Endothelial cell of umbilical vein (primary cell): ENCODE measurements around the gene HERC5. TPM values are rescaled to one million over a fixed set of nuclear protein-coding genes. Genes with fewer than 3 reads are reported as not detected.
A peak's percentile ranks its signal among the peaks of the same experiment; 100 is the strongest.

Experiments used
- BruUV-seq: library from RNA; stranded (reverse); fragments of 400-500 nt; replicated peaks from 2 replicates; lab custom pipeline; 2021; lab: Mats Ljungman, UMichigan
- CTCF ChIA-PET: fragments of 300-600, 350-600 bp; sonication (Branson Sonifier 250); formaldehyde crosslinking; loops from one replicate; lab custom pipeline; 2021; ENCODE audit warnings: antibody characterized with exemption, inconsistent platforms; lab: Charles Lee
- POLR2A ChIA-PET: fragments of 300-600, 350-600 bp; sonication (Branson Sonifier 250); formaldehyde crosslinking; loops from one replicate; lab custom pipeline; 2021; ENCODE audit warnings: antibody characterized with exemption, inconsistent platforms; lab: Charles Lee
- DNase-seq: peaks from one replicate; pipeline ENCODE4 v3.0.0-alpha.2; 2011; ENCODE audit warnings: low read depth, low spot score
- FAIRE-seq: peaks from 2 replicates; lab custom pipeline; 2011; peaks lifted over from hg19 to GRCh38; lab: Jason Lieb, UNC
- H2AFZ ChIP-seq: 2 replicates; pipeline ENCODE4 v1.6.0; 2012; ENCODE audit warnings: low read depth, low read length, control low read depth, inconsistent platforms
- H3K27ac ChIP-seq: 2 replicates; pipeline ENCODE4 v1.5.1; 2011; ENCODE audit warnings: low read depth, mild to moderate bottlenecking, control low read depth, low read length, moderate library complexity; ENCODE audit not compliant: insufficient read depth
- H3K27me3 ChIP-seq, 2 experiments: 2 replicates each; pipeline versions ENCODE4 v1.6.0 to v1.6.1; 2011; ENCODE audit warnings: low read length in 2 of 2, mixed read lengths in 1 of 2; ENCODE audit not compliant: control insufficient read depth in 2 of 2, insufficient read depth in 2 of 2
- H3K36me3 ChIP-seq, 2 experiments: 2 replicates in 1 of 2; 3 replicates in 1 of 2; pipeline ENCODE4 v1.5.1; 2011; ENCODE audit warnings: low read length in 2 of 2, mild to moderate bottlenecking in 1 of 2, moderate library complexity in 1 of 2; ENCODE audit not compliant: control insufficient read depth in 2 of 2, insufficient read depth in 2 of 2; ENCODE audit errors: extremely low read depth in 1 of 2
- H3K4me1 ChIP-seq: 3 replicates; pipeline ENCODE4 v1.5.1; 2011; ENCODE audit warnings: mild to moderate bottlenecking, low read length; ENCODE audit not compliant: control insufficient read depth, insufficient read depth; ENCODE audit errors: extremely low read depth
- H3K4me2 ChIP-seq: 2 replicates; pipeline ENCODE4 v1.6.1; 2011; ENCODE audit warnings: low read length, control low read depth, mixed read lengths; ENCODE audit not compliant: insufficient read depth
- H3K4me3 ChIP-seq, 3 experiments: fragments of 200-600 bp in 1 of 3; sonication (generic), shearing (Covaris generic) in 1 of 3; replicated peaks in 1 of 3; 2 replicates each; pipeline ENCODE4 v1.5.1; 2011 to 2016; ENCODE audit warnings: control low read depth in 3 of 3, low read length in 3 of 3, mild to moderate bottlenecking in 2 of 3, inconsistent platforms in 1 of 3, low read depth in 1 of 3, moderate library complexity in 1 of 3; ENCODE audit not compliant: insufficient read depth in 1 of 3
- H3K79me2 ChIP-seq: 2 replicates; pipeline ENCODE4 v1.6.0; 2012; ENCODE audit warnings: low read length, inconsistent platforms; ENCODE audit not compliant: control insufficient read depth, insufficient read depth
- H3K9ac ChIP-seq: replicated peaks from 2 replicates; pipeline ENCODE3; 2011; ENCODE audit warnings: low read length, control low read depth; ENCODE audit not compliant: insufficient read depth; ENCODE audit errors: extremely low read depth
- H3K9me1 ChIP-seq: replicated peaks from 3 replicates; pipeline ENCODE4 v1.6.0; 2011; ENCODE audit warnings: mild to moderate bottlenecking, low read length; ENCODE audit not compliant: control insufficient read depth, insufficient read depth; ENCODE audit errors: extremely low read depth
- H3K9me3 ChIP-seq: replicated peaks from 2 replicates; pipeline ENCODE4 v1.5.1; 2012; ENCODE audit warnings: low read length, inconsistent platforms; ENCODE audit not compliant: control insufficient read depth, insufficient read depth
- H4K20me1 ChIP-seq: replicated peaks from 2 replicates; pipeline ENCODE3; 2011; ENCODE audit warnings: mild to moderate bottlenecking, low read length; ENCODE audit not compliant: control insufficient read depth, insufficient read depth; ENCODE audit errors: extremely low read depth
- CTCF ChIP-seq, 2 donors: IDR thresholded peaks; 1 replicate in 1 of 2; 2 replicates in 1 of 2; pipeline ENCODE4 v1.5.1; 2011; ENCODE audit warnings: low read length in 2 of 2, mild to moderate bottlenecking in 2 of 2, moderate library complexity in 2 of 2, control low read depth in 1 of 2, inconsistent platforms in 1 of 2, low read depth in 1 of 2; ENCODE audit not compliant: insufficient read depth in 1 of 2; ENCODE audit errors: extremely low read depth in 1 of 2
- EZH2 ChIP-seq: IDR thresholded peaks from 2 replicates; pipeline ENCODE4 v1.6.1; 2012; ENCODE audit warnings: borderline replicate concordance, low read depth, mild to moderate bottlenecking, moderate library complexity, low read length, inconsistent platforms; ENCODE audit not compliant: severe bottlenecking
- FOS ChIP-seq: IDR thresholded peaks from 2 replicates; pipeline ENCODE4 v1.6.1; 2011; ENCODE audit warnings: mild to moderate bottlenecking, low read length, moderate library complexity, borderline replicate concordance; ENCODE audit not compliant: insufficient read depth
- GATA2 ChIP-seq: IDR thresholded peaks from 2 replicates; pipeline ENCODE4 v1.7.0; 2011; ENCODE audit warnings: low read depth, mild to moderate bottlenecking, moderate library complexity, mixed read lengths, low read length; ENCODE audit not compliant: insufficient read length, insufficient read depth
- JUN ChIP-seq: IDR thresholded peaks from 2 replicates; pipeline ENCODE4 v1.6.1; 2011; ENCODE audit warnings: borderline replicate concordance, low read depth; ENCODE audit not compliant: insufficient read length, insufficient read depth
- MAX ChIP-seq: IDR thresholded peaks from 2 replicates; pipeline ENCODE4 v1.6.1; 2011; ENCODE audit not compliant: insufficient read depth, insufficient read length
- MYC ChIP-seq: IDR thresholded peaks from one replicate; pipeline ENCODE4 v1.6.1; 2011; ENCODE audit warnings: mild to moderate bottlenecking, low read depth, low read length
- POLR2A ChIP-seq: IDR thresholded peaks from 2 replicates; pipeline ENCODE4 v1.6.1; 2012; ENCODE audit warnings: low read depth, mild to moderate bottlenecking, control low read depth, low read length
- POLR2AphosphoS5 ChIP-seq: IDR thresholded peaks from 2 replicates; pipeline ENCODE4 v1.6.1; 2012; ENCODE audit warnings: low read depth, mild to moderate bottlenecking, control low read depth, low read length, moderate library complexity; ENCODE audit not compliant: insufficient read depth
- dilution Hi-C: fragments of 300-500 bp; cut with MboI; formaldehyde crosslinking; loops from one replicate; pipeline ENCODE4 v1.15.0; 2019; ENCODE audit warnings: low sequenced_read_pairs; ENCODE audit not compliant: extremely low pct_ligation_motif_present
- intact Hi-C: fragments of 100-400 bp; cut with micrococcal nuclease; formaldehyde crosslinking; loops from one replicate; pipeline ENCODE4 v1.10.0; 2022
- polyA plus RNA-seq, 4 experiments: library from polyadenylated mRNA; depleted of rRNA in 3 of 4; stranded (reverse) in 3 of 4; unstranded in 1 of 4; fragments of >200 nt; gene quantifications; 2 replicates each; pipeline versions ENCODE4 v1.2.1 to v1.2.3, GENCODE V29; 2011 to 2012; ENCODE audit warnings: missing spikeins in 1 of 4
- total RNA-seq: library from RNA; stranded (reverse); gene quantifications from 2 replicates; pipeline ENCODE4 v1.2.3, GENCODE V29; 2021

HERC5 gene
- total and polyA plus RNA-seq, 2 donors (not counting 3 experiments of a cell fraction or from before 2014, with no cell fraction given): 0.19 to 0.91 TPM

- no peak for FAIRE-seq
- Histone ChIP-seq H3K79me2 (peaks cover 26% of the 10 kb centered on the region), H3K27ac (peak overlapping the region; percentile 86), H3K4me3 (peak overlapping the region; percentile 6 to 92 (median 91)), H3K27me3 (no peaks in the 10 kb centered on the region), H3K4me1 (peaks cover 16% of the 10 kb centered on the region), H2AFZ (peak overlapping the region; percentile 63), H4K20me1 (no peaks in the 10 kb centered on the region), H3K9me1 (no peaks in the 10 kb centered on the region), H3K4me2 (peak overlapping the region; percentile 79), H3K9me3 (no peaks in the 10 kb centered on the region), H3K36me3 (peaks cover 0 to 3% of the 10 kb centered on the region in 2 experiments), H3K9ac (peak overlapping the region; percentile 92)
- dilution Hi-C loops (no loop called here), intact Hi-C loops (no loop called here)
- TF ChIP-seq EZH2 (no peak), CTCF (IDR thresholded peaks at IDR 0.05; ENCODE audit: extremely low read depth in 1 of 2, insufficient read depth in 1 of 2, low read depth in 1 of 2, low read length in 2 of 2) (no peak), JUN (no peak), POLR2A (no peak), FOS (no peak), MYC (no peak), MAX (no peak), POLR2AphosphoS5 (no peak), GATA2 (no peak)
- ChIA-PET POLR2A (no interaction called here), CTCF (interaction anchor here (0.6 to 5.1 kb wide), 13 partner anchors 8 to 498 kb away, joined by 3 to 42 read pairs (median 4); partner anchors contain the start of genes HERC5 and HERC6)
- no peak for DNase-seq
- BruUV-seq: TSS peak; percentile 97
Observed at GRCh38 chr4:88524171-88524570, 67.3 kb downstream of the HERC5 start.
